NK-92 treated with Interleukin-12 subunit alpha and Interleukin-12 subunit beta, amount 100 ng/mL, for 24 hours (cell line): ENCODE data around the gene ANXA6.
A peak's percentile ranks its signal among the peaks of the same experiment; 100 is the strongest.
"Not testable (repeated sequence)": the region's sequence is repeated elsewhere in the genome, so short reads cannot be mapped to it uniquely, and the experiment has no call there.

Experiments
- DNase-seq: peaks from one replicate; lab custom pipeline; 2025; lab: John Stamatoyannopoulos, UW

ANXA6 gene

DNA sequence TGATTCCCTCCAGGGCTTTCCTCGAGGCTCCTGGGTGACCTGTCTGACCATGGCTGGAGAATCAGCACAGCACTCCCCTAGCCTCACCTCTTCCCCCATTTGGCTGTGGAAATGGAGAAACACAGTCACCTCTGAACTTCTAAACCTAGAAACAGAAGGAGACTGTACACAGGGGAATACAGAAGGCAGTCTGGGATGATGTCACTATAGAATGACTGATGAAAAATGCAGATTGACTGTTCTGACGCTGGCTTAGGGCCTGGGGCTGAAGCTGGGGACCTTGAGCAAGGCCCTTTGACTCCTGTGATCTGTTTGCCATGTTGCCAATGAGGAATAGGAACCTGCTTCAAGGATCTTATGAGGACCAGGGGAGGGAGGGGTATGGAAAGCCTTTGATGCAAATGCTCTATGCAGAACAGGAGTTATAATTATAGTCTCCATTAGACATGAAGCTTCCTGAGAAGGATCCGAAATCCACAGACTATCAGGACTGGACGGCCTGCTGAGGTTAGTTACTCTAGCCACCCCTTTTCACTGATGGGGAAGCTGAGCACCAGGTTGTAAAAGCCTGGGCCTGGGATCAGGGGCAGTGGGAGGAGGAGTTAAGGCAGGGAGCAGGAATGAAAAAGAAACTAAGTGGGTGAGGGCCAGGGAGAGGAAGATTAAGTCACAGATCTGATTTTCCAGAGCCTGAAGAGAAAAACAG, 24.4 kb upstream of the ANXA6 start:
- no peak for DNase-seq

GRCh38 chr5:151180291-151180690, 22.7 kb upstream of the ANXA6 start:
- no peak for DNase-seq

GRCh38 chr5:151179489-151179840, 21.9 kb upstream of the ANXA6 start:
- no peak for DNase-seq

DNA sequence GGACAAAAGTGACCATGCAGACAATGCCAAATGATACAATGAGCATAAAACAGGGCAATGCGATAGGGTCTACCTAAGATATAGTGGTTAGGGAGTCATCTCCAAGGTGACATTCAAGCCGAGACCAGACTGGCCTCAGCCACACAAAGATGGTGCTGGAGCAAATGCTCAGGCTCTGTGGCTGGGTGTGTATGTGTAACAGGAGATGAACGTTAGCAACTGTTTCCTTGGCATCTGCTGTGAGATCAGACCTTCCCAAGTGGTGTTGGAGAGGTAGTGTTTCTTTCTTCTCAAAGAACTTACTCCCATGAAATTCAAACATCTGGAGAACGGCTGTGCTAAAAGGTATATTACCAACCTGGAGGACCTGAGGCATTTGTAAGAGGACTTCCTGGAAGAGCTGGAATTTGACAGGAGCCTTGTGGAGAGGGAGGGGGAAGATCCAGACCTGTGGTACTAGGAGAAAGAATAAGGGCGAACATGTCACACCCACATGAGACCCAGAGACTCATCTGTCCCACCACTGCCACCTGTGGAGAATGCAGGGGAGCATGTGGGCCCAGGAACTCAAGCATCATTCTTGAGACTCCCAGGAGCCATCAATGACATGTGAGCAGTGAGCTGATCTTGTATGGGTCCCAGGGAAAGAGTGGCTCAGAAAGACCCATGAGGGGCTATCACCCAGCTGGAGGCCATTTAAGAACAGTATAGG, 21.4 kb upstream of the ANXA6 start:
- no peak for DNase-seq

- DNase-seq: no peak
Observed at GRCh38 chr5:151178372-151178771, 20.8 kb upstream of the ANXA6 start.

GRCh38 chr5:151176268-151176667, 18.7 kb upstream of the ANXA6 start:
- DNase-seq: not testable (repeated sequence)

DNA sequence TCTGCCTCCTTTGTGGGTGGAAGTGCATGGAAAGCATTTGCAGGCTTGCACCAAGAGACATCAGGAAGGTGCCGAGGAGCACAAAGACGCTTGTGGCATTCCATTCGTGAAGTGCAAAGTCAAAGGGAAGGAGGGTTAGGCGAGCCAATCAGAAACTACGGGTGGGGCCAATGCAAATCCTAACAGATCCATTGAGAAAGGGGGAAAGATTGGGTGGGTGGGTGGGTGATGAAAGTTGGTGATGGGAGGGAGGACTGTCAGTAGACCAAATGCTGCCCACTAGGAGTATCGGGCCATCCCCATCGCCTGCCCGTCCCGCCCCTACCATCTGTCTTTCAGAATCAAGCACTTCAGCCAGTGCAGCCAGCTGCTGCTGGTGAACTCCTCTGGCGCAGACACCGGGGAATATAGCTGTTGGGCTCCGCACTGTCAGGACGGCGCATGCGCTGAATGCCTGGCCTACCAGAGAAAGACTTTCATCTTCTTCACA, 17.1 kb upstream of the ANXA6 start:
- DNase-seq: no peak

GRCh38 chr5:151173711-151174611, 16.4 kb upstream of the ANXA6 start:
- DNase-seq: no peak

GRCh38 chr5:151171529-151171928, 13.9 kb upstream of the ANXA6 start:
- no peak for DNase-seq

- DNase-seq: no peak
Observed at GRCh38 chr5:151168602-151169344, 11.2 kb upstream of the ANXA6 start.

DNA sequence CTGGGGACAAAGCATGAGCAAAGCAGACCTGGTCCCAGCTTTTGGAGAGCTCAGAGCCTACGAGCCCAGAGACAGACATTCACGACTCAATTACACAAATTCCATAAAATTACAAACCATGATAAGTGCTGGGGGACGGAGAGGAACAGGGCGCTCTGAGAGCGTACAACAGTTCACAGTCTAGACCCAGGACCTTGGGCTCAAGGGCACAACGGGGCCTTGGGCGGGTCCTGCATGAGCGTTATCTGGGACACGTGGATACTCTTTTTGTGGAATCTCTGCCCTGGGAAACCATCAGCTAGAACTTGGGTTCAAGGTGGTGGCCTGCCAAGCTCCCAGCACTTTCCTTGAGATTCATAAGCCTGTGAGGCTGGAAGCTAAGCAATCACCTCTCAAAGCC, 9.4 kb upstream of the ANXA6 start:
- no peak for DNase-seq

GRCh38 chr5:151164687-151165392, 7.3 kb upstream of the ANXA6 start:
- peak; percentile 28 for DNase-seq

DNA sequence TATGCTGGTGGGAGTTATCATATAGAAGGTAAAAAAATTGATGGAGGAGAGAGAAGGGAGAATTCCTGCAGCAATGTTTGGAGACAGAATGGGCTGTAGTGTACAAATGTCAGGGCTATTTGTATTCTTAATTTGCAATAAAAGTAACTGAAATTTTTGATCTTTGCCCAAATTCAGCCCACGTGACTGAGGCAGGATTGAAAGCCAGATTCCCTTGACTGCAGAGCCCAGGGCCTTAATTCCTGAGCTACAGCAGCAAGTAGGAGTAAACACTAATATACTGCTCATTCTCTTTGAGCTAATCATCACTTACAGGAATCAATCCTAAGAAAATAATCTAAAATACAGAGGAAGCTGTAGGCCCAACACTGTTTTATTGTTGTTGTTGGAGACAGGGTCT, 5.2 kb upstream of the ANXA6 start:
- no peak for DNase-seq

- no peak for DNase-seq
Observed at GRCh38 chr5:151159649-151160373, 2.2 kb upstream of the ANXA6 start.

DNA sequence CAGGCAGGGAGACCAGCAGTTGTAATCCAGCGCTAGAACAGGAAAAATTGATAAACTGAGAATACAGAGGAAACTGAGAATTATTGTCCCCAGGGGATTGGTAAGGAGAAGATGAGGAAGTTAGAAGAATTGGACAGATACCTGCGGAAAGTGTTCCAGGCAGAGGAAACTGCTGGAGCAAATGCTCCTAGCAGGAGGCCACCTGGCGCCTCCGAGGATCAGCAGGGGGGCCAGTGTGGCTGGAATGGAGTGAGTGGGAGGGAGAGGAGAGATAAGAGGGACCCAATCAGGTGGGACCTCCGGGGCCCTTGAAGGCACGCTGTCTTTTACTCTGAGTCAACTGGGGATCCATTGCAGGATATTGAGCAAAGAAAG, 695 bp upstream of the ANXA6 start:
- DNase-seq: no peak

DNA sequence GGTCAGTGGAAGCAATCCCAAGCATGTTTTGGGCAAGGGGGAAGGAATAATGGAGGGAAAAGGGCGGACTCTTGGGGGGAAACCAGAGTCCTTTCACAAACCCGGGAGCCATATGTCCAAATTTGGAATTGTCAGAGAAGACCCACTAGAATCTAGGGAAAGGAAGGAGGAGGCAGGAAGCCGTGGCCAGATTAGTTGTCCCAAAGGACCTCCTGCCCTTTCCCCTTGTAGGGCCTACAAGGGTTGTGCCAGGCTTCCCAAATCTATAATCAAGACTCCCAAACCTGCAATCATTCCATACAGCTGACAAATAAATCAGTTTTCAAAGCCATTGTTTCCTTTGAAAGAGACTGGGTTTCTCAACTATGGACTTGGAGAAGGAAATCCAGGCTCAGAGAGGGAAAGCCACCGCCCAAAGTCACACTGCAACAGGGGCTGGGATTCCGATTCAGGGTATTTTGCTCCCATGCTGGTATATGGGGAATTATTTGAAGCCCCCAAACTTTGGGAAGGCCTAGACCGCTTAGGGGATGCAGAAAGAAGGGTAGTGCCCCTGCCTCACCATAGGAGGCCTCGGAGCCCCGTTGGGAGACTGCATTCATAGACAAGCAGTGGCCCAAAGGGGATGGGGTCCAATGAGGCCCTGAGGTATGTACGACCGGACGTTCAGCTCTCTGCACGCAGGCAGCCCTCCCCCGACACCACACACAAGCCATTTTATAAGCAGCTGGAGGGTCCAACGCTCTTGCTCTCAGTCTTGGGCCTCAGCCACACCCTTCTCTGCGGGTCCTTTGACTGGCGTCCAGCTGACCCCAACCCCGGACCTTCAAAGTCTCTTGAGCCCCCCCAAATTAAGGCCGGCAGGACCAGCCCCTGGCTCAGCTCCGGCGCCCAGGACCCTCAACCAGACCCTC, 815 bp downstream of the ANXA6 start:
- peak; percentile 16 for DNase-seq

DNA sequence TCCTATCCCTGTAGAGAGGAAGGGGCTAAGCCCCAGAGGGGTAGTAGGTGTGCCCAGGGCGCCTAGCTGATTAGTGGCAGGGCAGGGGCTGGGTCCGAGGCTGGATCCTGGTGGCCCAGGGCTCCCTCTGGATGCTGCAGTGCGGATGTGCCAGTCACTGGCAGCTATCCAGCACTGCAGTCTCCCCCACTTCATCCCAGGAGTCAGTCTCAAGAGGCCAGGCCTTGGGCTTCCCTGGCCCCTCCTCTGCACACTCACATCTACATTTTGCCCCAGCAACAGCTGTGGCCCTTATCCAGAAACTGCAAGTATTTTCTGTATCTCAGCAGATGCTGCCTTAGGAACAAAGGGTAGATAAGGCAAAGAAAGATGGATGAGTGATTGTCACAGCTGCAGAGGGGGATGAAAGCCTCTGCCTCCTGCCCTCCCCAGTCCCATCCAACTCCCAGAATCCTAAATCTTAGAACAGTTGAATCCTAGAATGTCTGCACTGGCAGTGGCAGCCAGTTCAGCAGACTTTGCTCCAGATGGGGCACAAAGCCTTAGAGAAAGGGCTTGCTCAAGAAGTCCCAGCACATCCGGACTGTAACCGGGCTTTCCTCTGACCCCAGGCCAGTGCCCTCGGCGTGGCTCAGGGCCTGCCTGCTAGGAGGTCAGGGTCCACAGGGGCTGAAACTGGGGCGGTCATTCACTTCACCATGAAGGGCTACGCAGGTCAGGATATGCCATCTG, 1.6 kb downstream of the ANXA6 start:
- DNase-seq: no peak

- peak; percentile 11 for DNase-seq
Observed at GRCh38 chr5:151154931-151155774, 2.4 kb downstream of the ANXA6 start.
